Astrocyte of the spinal cord (primary cell): ENCODE measurements around the gene GAREM1.

Experiments
- DNase-seq: peaks from one replicate; pipeline ENCODE4 v3.0.0; 2011; ENCODE audit warnings: low read depth, low spot score
- H3K4me3 ChIP-seq: 2 replicates; pipeline ENCODE4 v1.5.1; 2011; ENCODE audit warnings: low read depth, mild to moderate bottlenecking, low read length, moderate library complexity
- in situ Hi-C: cut with HindIII; loops from 2 replicates; pipeline ENCODE4 v1.10.0; 2017; ENCODE audit warnings: low sequenced_read_pairs
- TF ChIP-seq, protein P1 (sequence below): IDR thresholded peaks from 2 replicates; pipeline ENCODE4 v1.5.1; 2012; ENCODE audit warnings: low read depth, mild to moderate bottlenecking, low read length, inconsistent platforms

Gene GAREM1

DNA sequence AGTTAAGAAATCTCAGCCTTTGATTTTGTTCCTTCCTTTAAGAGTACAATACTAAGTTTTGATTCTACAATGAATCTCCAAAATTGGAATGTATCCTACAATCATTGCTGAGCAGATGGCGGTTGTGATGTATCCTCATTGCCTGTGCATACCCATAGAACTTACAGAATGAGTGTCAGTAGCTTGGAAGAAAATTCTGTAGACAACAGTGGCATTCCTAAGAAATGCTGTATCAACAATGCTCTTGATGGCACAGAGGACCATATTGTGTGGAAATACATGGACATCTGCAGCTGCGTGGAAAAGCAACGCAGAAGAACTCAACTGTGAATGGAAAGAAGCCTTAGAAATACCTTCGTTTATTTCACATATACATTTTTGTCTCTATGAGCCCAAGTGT lies 30.2 kb downstream of the GAREM1 start:
- no peak for DNase-seq
- TF ChIP-seq, protein P1, sequence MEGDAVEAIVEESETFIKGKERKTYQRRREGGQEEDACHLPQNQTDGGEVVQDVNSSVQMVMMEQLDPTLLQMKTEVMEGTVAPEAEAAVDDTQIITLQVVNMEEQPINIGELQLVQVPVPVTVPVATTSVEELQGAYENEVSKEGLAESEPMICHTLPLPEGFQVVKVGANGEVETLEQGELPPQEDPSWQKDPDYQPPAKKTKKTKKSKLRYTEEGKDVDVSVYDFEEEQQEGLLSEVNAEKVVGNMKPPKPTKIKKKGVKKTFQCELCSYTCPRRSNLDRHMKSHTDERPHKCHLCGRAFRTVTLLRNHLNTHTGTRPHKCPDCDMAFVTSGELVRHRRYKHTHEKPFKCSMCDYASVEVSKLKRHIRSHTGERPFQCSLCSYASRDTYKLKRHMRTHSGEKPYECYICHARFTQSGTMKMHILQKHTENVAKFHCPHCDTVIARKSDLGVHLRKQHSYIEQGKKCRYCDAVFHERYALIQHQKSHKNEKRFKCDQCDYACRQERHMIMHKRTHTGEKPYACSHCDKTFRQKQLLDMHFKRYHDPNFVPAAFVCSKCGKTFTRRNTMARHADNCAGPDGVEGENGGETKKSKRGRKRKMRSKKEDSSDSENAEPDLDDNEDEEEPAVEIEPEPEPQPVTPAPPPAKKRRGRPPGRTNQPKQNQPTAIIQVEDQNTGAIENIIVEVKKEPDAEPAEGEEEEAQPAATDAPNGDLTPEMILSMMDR, result no peak
- in situ Hi-C loops, result no loop called here
- H3K4me3 ChIP-seq, result no peak overlapping the region

GRCh38 chr18:32439802-32440201 lies 30.9 kb downstream of the GAREM1 start:
- H3K4me3 ChIP-seq, result no peak overlapping the region
- DNase-seq, result no peak
- in situ Hi-C loops, result no loop called here
- TF ChIP-seq, protein P1, result peak; percentile 44

DNA sequence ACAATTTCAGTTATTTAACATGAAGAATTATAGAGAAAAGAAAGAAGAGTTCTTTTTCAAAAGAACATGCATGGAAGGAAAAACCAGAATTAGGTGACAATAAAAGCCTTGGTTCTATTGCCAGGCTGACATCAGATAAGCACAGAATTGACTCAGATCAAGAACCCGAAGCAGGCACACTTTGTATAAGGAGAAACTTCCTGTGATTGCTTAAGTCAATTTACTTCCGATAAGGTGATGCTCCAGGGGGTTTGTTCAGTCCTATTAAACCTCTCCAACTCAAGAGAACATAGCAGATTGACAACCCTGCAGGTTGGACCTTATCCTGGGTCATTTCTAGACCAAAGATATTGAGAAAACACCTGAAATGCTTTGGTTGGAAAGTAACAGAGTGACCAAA lies 31.4 kb downstream of the GAREM1 start:
- TF ChIP-seq, protein P1, result no peak
- no peak overlapping the region for H3K4me3 ChIP-seq
- DNase-seq, result no peak
- in situ Hi-C loops, result no loop called here

DNA sequence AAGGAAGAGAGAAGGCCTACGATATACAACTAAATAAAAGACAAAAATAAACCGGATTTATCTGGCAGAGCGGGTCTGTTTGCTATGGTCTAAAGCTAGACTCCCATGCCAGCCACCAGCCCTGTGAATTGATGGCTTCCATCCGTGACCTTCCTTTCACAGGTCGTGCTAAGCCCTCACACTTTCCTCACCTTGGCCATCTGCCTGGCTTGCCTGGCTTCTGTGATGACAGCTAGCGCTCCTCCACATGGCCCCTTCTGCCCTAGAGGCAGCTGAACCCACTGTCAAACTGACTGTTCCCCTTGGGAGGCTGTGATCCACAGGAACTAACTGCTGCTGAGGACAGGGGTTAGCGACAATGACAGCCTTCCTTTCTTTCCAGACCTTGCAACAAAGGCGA lies 32.5 kb downstream of the GAREM1 start:
- in situ Hi-C loops, result no loop called here
- H3K4me3 ChIP-seq, result no peak overlapping the region
- no peak for DNase-seq
- TF ChIP-seq, protein P1, result no peak

DNA sequence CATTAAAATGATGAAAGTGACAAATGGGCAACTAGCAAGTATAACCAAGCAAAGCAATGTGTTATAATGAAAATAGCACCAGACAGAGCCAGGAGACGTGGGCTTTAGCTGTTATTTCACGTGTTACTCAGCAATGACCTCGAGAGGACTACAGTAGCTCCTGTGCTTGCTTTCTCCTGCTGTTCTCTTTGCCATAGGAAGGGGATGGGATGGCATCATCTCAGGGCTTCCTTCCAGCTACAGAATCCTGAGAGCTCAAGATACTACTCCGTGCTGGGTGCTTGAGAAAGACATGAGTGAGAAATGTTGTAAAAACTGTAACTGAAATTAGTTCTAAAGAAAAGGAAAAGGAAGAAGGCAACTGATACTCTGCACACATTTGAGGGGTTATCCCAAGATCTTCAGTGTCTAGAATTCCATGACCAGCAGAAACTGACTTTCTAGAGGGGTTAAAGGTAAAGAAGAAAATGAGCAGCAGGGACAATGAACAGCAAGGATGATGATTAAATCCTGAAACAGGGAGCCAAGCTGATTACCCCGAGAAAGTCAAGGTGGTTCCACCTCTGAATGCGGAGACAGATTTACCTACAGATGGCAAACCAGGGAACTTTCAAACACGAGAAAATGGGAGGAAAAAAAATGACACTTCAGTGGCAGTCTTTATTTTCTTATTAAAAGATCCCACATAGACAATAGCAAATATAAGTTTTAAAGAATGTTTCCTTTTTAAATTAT lies 33.4 kb downstream of the GAREM1 start:
- in situ Hi-C loops, result no loop called here
- TF ChIP-seq, protein P1, result no peak
- DNase-seq, result no peak

DNA sequence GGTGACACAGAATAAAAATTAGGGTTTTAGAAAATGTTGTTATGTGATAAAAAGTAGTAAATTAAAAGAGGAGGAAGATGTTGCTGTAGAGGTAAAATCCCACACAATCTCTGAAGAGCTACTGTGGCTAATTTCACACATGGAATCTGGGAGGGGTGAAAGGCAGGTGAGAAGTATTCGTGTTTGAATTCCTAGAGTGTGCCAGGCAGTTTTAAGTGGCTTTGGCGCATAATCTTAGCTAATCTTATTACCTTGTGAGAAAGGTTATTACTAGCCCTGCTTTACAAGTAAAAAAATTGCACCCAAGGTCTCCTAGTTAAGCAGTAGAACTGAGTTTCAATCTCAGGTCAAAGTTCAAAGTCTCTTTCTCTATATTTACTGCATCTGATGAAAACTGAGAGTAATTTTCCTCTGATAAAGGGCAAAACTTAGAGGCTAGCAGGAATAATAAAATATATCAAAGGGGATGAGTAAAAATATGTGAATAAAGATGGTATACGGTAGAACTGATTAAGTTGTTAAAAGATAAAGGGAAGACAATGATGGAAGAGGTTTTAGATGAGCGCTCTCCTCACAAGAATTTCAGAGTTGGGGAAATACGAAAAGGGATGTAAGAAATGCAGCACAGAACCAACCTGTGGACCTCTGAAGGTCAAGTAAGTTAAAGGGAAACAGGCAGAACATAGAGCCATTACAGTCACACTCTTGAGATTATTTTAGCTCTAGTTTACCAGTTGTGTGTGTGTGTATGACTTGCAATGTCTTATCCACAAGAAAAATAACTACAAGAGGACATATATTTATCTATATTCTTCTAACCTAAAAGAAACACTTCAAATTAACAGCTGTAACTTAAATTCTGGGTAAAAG lies 34.8 kb downstream of the GAREM1 start:
- no peak for DNase-seq
- TF ChIP-seq, protein P1, result no peak
- H3K4me3 ChIP-seq, result no peak overlapping the region
- in situ Hi-C loops, result no loop called here

More for the DNA sequence above, 33.4 kb downstream of the GAREM1 start:
- no peak overlapping the region for H3K4me3 ChIP-seq
